SH-SY5Y (cell line): ENCODE results near the gene COL4A6.

Experiments
- GATA2 ChIP-seq: IDR thresholded peaks from 2 replicates; pipeline ENCODE4 v1.6.1; 2011; ENCODE audit warnings: mild to moderate bottlenecking, low read depth, low read length
- GATA3 ChIP-seq: IDR thresholded peaks from 2 replicates; pipeline ENCODE4 v1.6.1; 2011; ENCODE audit warnings: low read depth, mild to moderate bottlenecking, low read length, moderate library complexity

- TF ChIP-seq GATA3 (no peak), GATA2 (no peak)
Measured at GRCh38 chrX:108219949-108220601, 218.1 kb downstream of the COL4A6 start.
